HepG2 (cell line): Measurements from ENCODE around the gene TCF19. TPM values are rescaled to one million over a fixed set of nuclear protein-coding genes. Genes with fewer than 3 reads are reported as not detected.

Source experiments
- AHR ChIP-seq: IDR thresholded peaks from 2 replicates; pipeline ENCODE4 v1.6.1; 2018; ENCODE audit warnings: missing genetic modification reagents, missing compliant biosample characterization
- ATRX ChIP-seq: sonication (generic); formaldehyde crosslinking; IDR thresholded peaks from 2 replicates; pipeline ENCODE4 v1.4.0; 2020; ENCODE audit warnings: missing genetic modification reagents, borderline replicate concordance
- CEBPG ChIP-seq: IDR thresholded peaks from 2 replicates; pipeline ENCODE4 v1.6.1; 2016
- CEBPZ ChIP-seq: IDR thresholded peaks from 2 replicates; pipeline ENCODE4 v1.6.1; 2012; ENCODE audit warnings: low read length, improper control_type of control experiment
- E2F1 ChIP-seq: sonication (generic); formaldehyde crosslinking; IDR thresholded peaks from 2 replicates; pipeline ENCODE4 v1.5.0; 2020; ENCODE audit warnings: missing genetic modification reagents
- HNF4A ChIP-seq: sonication (generic); formaldehyde crosslinking; IDR thresholded peaks from 2 replicates; pipeline ENCODE4 v1.4.0; 2020; ENCODE audit warnings: missing genetic modification reagents
- ISL2 ChIP-seq: sonication (generic); formaldehyde crosslinking; IDR thresholded peaks from 2 replicates; pipeline ENCODE4 v1.5.0; 2020; ENCODE audit warnings: missing genetic modification reagents
- JARID2 ChIP-seq: sonication (generic); formaldehyde crosslinking; IDR thresholded peaks from 2 replicates; pipeline ENCODE4 v1.8.1; 2023; ENCODE audit warnings: missing genetic modification reagents, inconsistent platforms; ENCODE audit not compliant: insufficient replicate concordance
- KDM3A ChIP-seq: IDR thresholded peaks from 2 replicates; pipeline ENCODE4 v1.6.1; 2018; ENCODE audit warnings: low read depth, missing compliant biosample characterization
- NAIF1 ChIP-seq: sonication (generic); formaldehyde crosslinking; IDR thresholded peaks from 2 replicates; pipeline ENCODE4 v1.5.0; 2020; ENCODE audit warnings: mild to moderate bottlenecking, missing genetic modification reagents, borderline replicate concordance
- PCBP2 ChIP-seq: fragments of 200-400 bp; formaldehyde crosslinking; optimal IDR thresholded peaks from 2 replicates; pipeline ENCODE3; 2018; ENCODE audit warnings: low read length, low read depth; ENCODE audit not compliant: poor library complexity, severe bottlenecking
- PHF8 ChIP-seq: sonication (generic); formaldehyde crosslinking; IDR thresholded peaks from 2 replicates; pipeline ENCODE4 v1.5.0; 2020; ENCODE audit warnings: missing genetic modification reagents
- RBM22 ChIP-seq: fragments of 200-400 bp; formaldehyde crosslinking; optimal IDR thresholded peaks from 2 replicates; pipeline ENCODE3; 2017; ENCODE audit warnings: mild to moderate bottlenecking, low read length, moderate library complexity
- SALL1 ChIP-seq: sonication (generic); formaldehyde crosslinking; IDR thresholded peaks from 2 replicates; pipeline ENCODE4 v1.8.0; 2022; ENCODE audit warnings: mild to moderate bottlenecking, missing genetic modification reagents
- SIN3B ChIP-seq: fragments of 150-350 bp; IDR thresholded peaks from 2 replicates; pipeline ENCODE4 v1.6.1; 2014; ENCODE audit warnings: low read length
- SMAD9 ChIP-seq: sonication (generic); formaldehyde crosslinking; IDR thresholded peaks from 2 replicates; pipeline ENCODE4 v1.5.1; 2020; ENCODE audit warnings: mild to moderate bottlenecking, missing genetic modification reagents
- TFAP4 ChIP-seq: sonication (generic); IDR thresholded peaks from 2 replicates; pipeline ENCODE4 v1.6.1; 2016; ENCODE audit warnings: low read depth, borderline replicate concordance
- ZGPAT ChIP-seq: IDR thresholded peaks from 2 replicates; pipeline ENCODE4 v1.6.1; 2016; ENCODE audit warnings: mild to moderate bottlenecking
- ZNF180 ChIP-seq: sonication (generic); formaldehyde crosslinking; IDR thresholded peaks from 2 replicates; pipeline ENCODE4 v1.4.0; 2020; ENCODE audit warnings: low read depth, missing genetic modification reagents, borderline replicate concordance
- ZNF75D ChIP-seq: sonication (generic); formaldehyde crosslinking; IDR thresholded peaks from 2 replicates; pipeline ENCODE4 v1.8.1; 2023; ENCODE audit warnings: missing genetic modification reagents, mild to moderate bottlenecking, borderline replicate concordance
- ZNF766 ChIP-seq: sonication (generic); formaldehyde crosslinking; IDR thresholded peaks from 2 replicates; pipeline ENCODE4 v1.5.0; 2020; ENCODE audit warnings: missing genetic modification reagents, borderline replicate concordance
- ZNF772 ChIP-seq: sonication (generic); formaldehyde crosslinking; IDR thresholded peaks from 2 replicates; pipeline ENCODE4 v1.5.0; 2020; ENCODE audit warnings: mild to moderate bottlenecking, missing genetic modification reagents
- ZSCAN31 ChIP-seq: sonication (generic); formaldehyde crosslinking; IDR thresholded peaks from 2 replicates; pipeline ENCODE4 v1.5.0; 2020; ENCODE audit warnings: low read depth, mild to moderate bottlenecking, missing genetic modification reagents
- ZUFSP ChIP-seq: sonication (generic); formaldehyde crosslinking; IDR thresholded peaks from 2 replicates; pipeline ENCODE4 v1.9.0; 2021; ENCODE audit warnings: missing genetic modification reagents, mild to moderate bottlenecking, borderline replicate concordance
- polyA plus RNA-seq, 8 experiments: library from polyadenylated mRNA; depleted of rRNA in 3 of 8; stranded (reverse) in 7 of 8; unstranded in 1 of 8; fragments of >200 nt; fragmentation: Illumina TruSeq in 4 of 8; extraction: Trizol in 4 of 8; gene quantifications; 2 replicates each; pipeline versions ENCODE4 v1.2.1 to v1.2.3, GENCODE V29; 2011 to 2016; ENCODE audit warnings: low read depth in 4 of 8, missing spikeins in 1 of 8, mixed read lengths in 1 of 8; ENCODE audit not compliant: insufficient read depth in 1 of 8
- total RNA-seq, 5 experiments: library from RNA; depleted of rRNA; stranded (reverse); fragments of >200 nt; fragmentation: Illumina TruSeq; extraction: Trizol; gene quantifications; 2 replicates each; pipeline ENCODE4 v1.2.3, GENCODE V29; 2016; ENCODE audit warnings: low read depth in 1 of 5

Gene TCF19
- total and polyA plus RNA-seq, 2 of the 13 experiments (the other 11 are each of a cell fraction or from before 2014, with no cell fraction given), result 4.9 to 22.2 TPM

GRCh38 chr6:31205638-31206037 is 47.2 kb downstream of the TCF19 start (continued):
- TF ChIP-seq RBM22, result no peak
- peak; percentile 70; the same call in 1 of the 2 replicates for TF ChIP-seq TFAP4
- TF ChIP-seq ZGPAT (CRISPR knock-in tag), result no peak
- 0 out of 2 replicates have a peak, but pooled peaks have one; percentile 20 for TF ChIP-seq NAIF1
- no peak for TF ChIP-seq KDM3A (CRISPR knock-in tag)
- no peak for TF ChIP-seq ZUFSP (CRISPR knock-in tag)
- TF ChIP-seq ZNF180 (CRISPR knock-in tag), result no peak
- TF ChIP-seq CEBPG (CRISPR knock-in tag), result no peak
- TF ChIP-seq SALL1 (CRISPR knock-in tag), result 0 out of 2 replicates have a peak, but pooled peaks have one; percentile 14
- TF ChIP-seq AHR, result no peak
- no peak for TF ChIP-seq SMAD9 (CRISPR knock-in tag)
- no peak for TF ChIP-seq ZNF766
- TF ChIP-seq ISL2 (CRISPR knock-in tag), result no peak
- TF ChIP-seq HNF4A (CRISPR knock-in tag), result peak; percentile 76
- no peak for TF ChIP-seq ZNF772
- no peak for TF ChIP-seq PCBP2
- no peak for TF ChIP-seq E2F1 (CRISPR knock-in tag)
- no peak for TF ChIP-seq CEBPZ
- no peak for TF ChIP-seq ZNF75D
- TF ChIP-seq ATRX, result no peak
- TF ChIP-seq SIN3B, result no peak
- no peak for TF ChIP-seq JARID2 (CRISPR knock-in tag)
- TF ChIP-seq PHF8 (CRISPR knock-in tag), result no peak
- TF ChIP-seq ZSCAN31 (CRISPR knock-in tag), result no peak
